Fibroblast of lung (primary cell): Measurements from ENCODE around the gene MSLN.

Source experiments
- CTCF ChIP-seq, 2 donors: IDR thresholded peaks in 1 of 2; conservative IDR thresholded peaks in 1 of 2; 1 replicate in 1 of 2; 2 replicates in 1 of 2; pipeline ENCODE4 v1.5.1; 2011 to 2012; ENCODE audit warnings: low read length in 2 of 2, control low read depth in 1 of 2, inconsistent platforms in 1 of 2, low read depth in 1 of 2, mild to moderate bottlenecking in 1 of 2
- EZH2 ChIP-seq: IDR thresholded peaks from 2 replicates; pipeline ENCODE4 v1.5.1; 2012; ENCODE audit warnings: low read length, control low read depth, mild to moderate bottlenecking; ENCODE audit errors: missing control alignments

GRCh38 chr16:777826-778225, 17.3 kb downstream of the MSLN start:
- no peak for TF ChIP-seq CTCF (conservative IDR thresholded peaks at IDR 0.05 in 1 of 2, IDR thresholded peaks at IDR 0.05 in 1 of 2; ENCODE audit: low read depth in 1 of 2, low read length in 2 of 2)
- TF ChIP-seq EZH2 = no peak
